ENCODE results near the gene ITGB2.

ITGB2 gene

DNA sequence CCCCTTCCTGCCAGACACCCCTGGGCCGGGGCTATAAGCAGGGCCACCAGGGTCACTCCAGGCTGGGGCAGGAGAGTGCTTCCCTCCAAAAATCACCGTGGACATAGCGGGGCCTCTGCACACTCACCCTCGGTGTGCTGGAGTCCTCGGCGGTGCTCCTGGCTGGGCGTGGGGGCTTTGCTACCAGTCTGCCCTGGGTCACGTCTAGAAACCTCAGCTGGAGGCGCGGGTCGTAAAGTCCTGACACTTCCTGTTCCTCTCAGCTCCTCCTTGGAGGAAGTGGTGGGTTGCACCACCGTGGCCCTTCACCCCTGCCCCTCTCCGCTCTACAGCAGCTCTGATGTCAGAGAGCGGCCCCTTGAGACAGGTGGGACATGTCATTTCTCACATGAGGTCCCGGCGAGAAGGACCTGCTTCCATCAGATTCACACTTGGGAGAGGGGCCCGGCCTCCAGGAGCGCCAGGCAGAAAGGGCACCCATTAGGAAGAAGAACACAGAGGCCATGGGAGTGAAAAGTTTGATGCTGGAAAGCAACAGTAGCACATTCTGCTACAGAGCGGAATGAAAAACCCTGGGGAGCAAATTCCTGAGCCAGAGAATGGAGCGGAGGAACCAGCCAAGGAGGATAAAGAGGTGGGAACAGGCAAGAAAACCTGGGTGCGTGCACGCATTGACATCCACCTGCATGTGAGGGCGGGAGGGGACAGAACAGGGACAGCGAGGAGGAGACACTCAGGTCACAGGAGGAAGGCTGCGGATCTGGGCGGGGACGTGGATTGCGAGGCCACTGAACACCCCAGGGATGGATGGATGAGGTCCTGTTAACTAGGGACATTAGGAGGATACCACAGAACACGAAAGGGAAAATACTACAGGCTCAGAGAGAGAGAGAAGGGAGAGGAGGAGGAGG, at the start of gene ITGB2:
TSS of gene ITGB2 (minus strand) at position 206 of the 911 bp plus-strand sequence. CDS start 10,117 bp downstream, outside the sequence.
- Histone ChIP-seq H3K9ac (no peak within 1 kb of the TSS), H2AFZ (no peak within 1 kb of the TSS), H3K4me2 (ENCODE audit: low read length) (no peak within 1 kb of the TSS), H3K9me3 (ENCODE audit: control insufficient read depth, low read length) (no peaks in the 10 kb centered on the region), H3K27me3 (ENCODE audit: control insufficient read depth, insufficient read depth, low read length) (no peaks in the 10 kb centered on the region), H3K27ac (no peak within 1 kb of the TSS), H3K4me1 (no peaks in the 10 kb centered on the region), H3K4me3 (ENCODE audit: low read depth, low read length) (no peak within 1 kb of the TSS), H3K79me2 (no peaks in the 10 kb centered on the region), H3K36me3 (ENCODE audit: control insufficient read depth, insufficient read depth, low read length) (no peaks in the 10 kb centered on the region)
- TF ChIP-seq CTCF (IDR thresholded peaks at IDR 0.05), result no peak

DNA sequence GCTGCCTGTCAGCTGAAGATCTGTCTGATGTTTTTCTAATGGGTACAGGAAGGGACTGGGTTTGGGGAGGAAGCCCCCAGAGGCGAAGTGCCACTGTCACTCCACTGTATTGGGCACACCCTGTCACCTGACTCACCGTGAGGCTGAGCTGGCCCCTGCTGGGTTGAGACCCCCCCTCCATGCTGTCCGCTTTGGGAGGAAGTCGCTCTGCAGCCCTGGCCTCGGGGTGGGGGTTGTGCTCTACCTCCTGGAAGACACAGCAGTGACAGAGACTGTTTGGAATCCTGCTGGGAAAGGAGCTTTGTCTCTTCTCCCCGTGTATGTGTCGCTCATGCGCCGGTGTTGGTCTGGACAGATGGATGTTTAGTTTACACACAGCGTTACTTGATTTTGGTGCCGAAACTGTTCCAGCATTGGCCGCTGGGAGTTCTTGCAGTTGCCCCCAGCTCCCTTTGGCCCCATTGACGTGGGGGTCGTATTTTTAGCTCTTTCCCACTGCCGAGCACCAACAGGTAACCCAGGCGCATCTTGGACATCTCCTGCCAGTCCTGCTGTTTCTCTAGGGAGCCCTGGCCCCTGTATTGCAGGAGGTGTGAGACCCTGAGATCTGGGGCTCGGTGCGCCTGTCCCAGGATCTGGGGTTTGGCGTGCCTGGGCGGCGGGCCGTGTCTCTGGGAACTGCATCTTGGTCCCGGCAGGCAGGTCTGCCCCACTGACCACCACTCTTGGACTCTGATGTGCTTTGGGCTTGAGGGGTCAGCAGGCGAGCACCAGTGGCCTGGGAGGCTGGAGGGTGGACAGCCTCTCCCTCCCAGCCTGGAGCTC, 49.4 kb upstream of the ITGB2 start:
- H3K9me3 ChIP-seq (ENCODE audit: control insufficient read depth, low read length), result no peaks in the 10 kb centered on the region
- TF ChIP-seq CTCF (IDR thresholded peaks at IDR 0.05), result no peak
- no peaks in the 10 kb centered on the region for H3K27me3 ChIP-seq (ENCODE audit: control insufficient read depth, insufficient read depth, low read length)
- H3K4me2 ChIP-seq (ENCODE audit: low read length), result no peak overlapping the region
- no peak overlapping the region for H3K4me3 ChIP-seq (ENCODE audit: low read depth, low read length)
- H3K27ac ChIP-seq, result no peak overlapping the region
- no peak overlapping the region for H3K9ac ChIP-seq
- no peak overlapping the region for H2AFZ ChIP-seq
- H3K36me3 ChIP-seq (ENCODE audit: control insufficient read depth, insufficient read depth, low read length), result no peaks in the 10 kb centered on the region
- no peaks in the 10 kb centered on the region for H3K4me1 ChIP-seq
- peaks cover 2% of the 10 kb centered on the region for H3K79me2 ChIP-seq

GRCh38 chr21:44969066-44969670, 48.5 kb upstream of the ITGB2 start:
- no peaks in the 10 kb centered on the region for H3K36me3 ChIP-seq (ENCODE audit: control insufficient read depth, insufficient read depth, low read length)
- H3K9ac ChIP-seq, result no peak overlapping the region

More at GRCh38 chr21:44969066-44969670, 48.5 kb upstream of the ITGB2 start:
- Histone ChIP-seq H3K27me3 (ENCODE audit: control insufficient read depth, insufficient read depth, low read length) (no peaks in the 10 kb centered on the region), H2AFZ (no peak overlapping the region), H3K4me3 (ENCODE audit: low read depth, low read length) (no peak overlapping the region), H3K4me1 (no peaks in the 10 kb centered on the region), H3K79me2 (peaks cover 2% of the 10 kb centered on the region), H3K9me3 (ENCODE audit: control insufficient read depth, low read length) (no peaks in the 10 kb centered on the region), H3K4me2 (ENCODE audit: low read length) (no peak overlapping the region), H3K27ac (no peak overlapping the region)
- TF ChIP-seq CTCF (IDR thresholded peaks at IDR 0.05), result no peak
